HCT116 (cell line): ENCODE data around the gene DYNLL2. TPM values are rescaled to one million over a fixed set of nuclear protein-coding genes. Genes with fewer than 3 reads are reported as not detected.

Experiments
- ATAC-seq: fragments of 200-7000 bp; cut with Tn5 transposase; 2 replicates; pipeline ENCODE4 v1.9.1; 2020; ENCODE audit warnings: mild to moderate bottlenecking, moderate library complexity
- BruUV-seq: library from RNA; stranded (reverse); fragments of 400-500 nt; replicated peaks from 2 replicates; lab custom pipeline; 2021; lab: Mats Ljungman, UMichigan
- CTCF ChIA-PET: fragments of 300-600 bp; sonication (Branson Sonifier 250); formaldehyde crosslinking; loops from one replicate; lab custom pipeline; 2021; ENCODE audit warnings: antibody characterized with exemption; lab: Charles Lee
- POLR2A ChIA-PET: fragments of 300-600, 350-600 bp; sonication (Branson Sonifier 250); formaldehyde crosslinking; loops from one replicate; lab custom pipeline; 2021; ENCODE audit warnings: antibody characterized with exemption; lab: Charles Lee
- RAD21 ChIA-PET, 2 experiments: fragments of 300-600 bp; sonication (Branson Sonifier 250); formaldehyde crosslinking; loops; one replicate each; lab custom pipeline; 2023; ENCODE audit warnings: low total read pairs in 2 of 2; ENCODE audit not compliant: uncharacterized antibody in 2 of 2, unreplicated experiment in 2 of 2, low non-redundant PET in 1 of 2; lab: Charles Lee
- DNase-seq: peaks from one replicate; pipeline ENCODE4 v3.0.0-alpha.2; 2010; ENCODE audit warnings: low read depth, low spot score
- H2AFZ ChIP-seq: fragments of 200-600 bp; shearing (Covaris generic), sonication (generic); 2 replicates; pipeline ENCODE4 v1.6.1; 2017; ENCODE audit warnings: low read depth, mixed run types, mixed read lengths, antibody characterized with exemption, low read length; ENCODE audit not compliant: poor library complexity, severe bottlenecking
- H3K27ac ChIP-seq: 2 replicates; pipeline ENCODE4 v1.5.1; 2012; ENCODE audit warnings: low read depth, low read length
- H3K27me3 ChIP-seq: fragments of 200-600 bp; sonication (generic); 2 replicates; pipeline ENCODE4 v1.6.1; 2016; ENCODE audit warnings: mixed run types, low read length, mixed read lengths; ENCODE audit not compliant: insufficient read depth
- H3K36me3 ChIP-seq, 2 experiments: fragments of 200-500 bp in 1 of 2; fragments of 200-600 bp in 1 of 2; sonication (Bioruptor generic) in 1 of 2; sonication (generic) in 1 of 2; 2 replicates each; pipeline versions ENCODE4 v1.5.1 to v1.6.1; 2014 to 2016; ENCODE audit warnings: low read length in 2 of 2, inconsistent platforms in 1 of 2, mixed read lengths in 1 of 2, mixed run types in 1 of 2; ENCODE audit not compliant: insufficient read depth in 2 of 2, control insufficient read depth in 1 of 2
- H3K4me1 ChIP-seq, 2 experiments: fragments of 200-600 bp in 1 of 2; sonication (generic) in 1 of 2; 2 replicates each; pipeline versions ENCODE4 v1.5.1 to v1.6.1; 2012 to 2017; ENCODE audit warnings: low read length in 2 of 2, inconsistent platforms in 1 of 2, mild to moderate bottlenecking in 1 of 2, mixed read lengths in 1 of 2, mixed run types in 1 of 2, moderate library complexity in 1 of 2; ENCODE audit not compliant: insufficient read depth in 2 of 2, control insufficient read depth in 1 of 2
- H3K4me2 ChIP-seq: fragments of 200-600 bp; sonication (generic); 2 replicates; pipeline ENCODE4 v1.6.1; 2017; ENCODE audit warnings: mixed run types, low read length, mixed read lengths
- H3K4me3 ChIP-seq, 2 experiments: fragments of 200-600 bp in 1 of 2; sonication (generic) in 1 of 2; replicated peaks in 1 of 2; 2 replicates each; pipeline ENCODE4 v1.5.1; 2011 to 2016; ENCODE audit warnings: low read length in 2 of 2, control low read depth in 1 of 2, low read depth in 1 of 2, mild to moderate bottlenecking in 1 of 2, mixed read lengths in 1 of 2, mixed run types in 1 of 2
- H3K79me2 ChIP-seq: fragments of 200-600 bp; sonication (generic); 2 replicates; pipeline ENCODE4 v1.6.1; 2017; ENCODE audit warnings: mild to moderate bottlenecking, mixed run types, low read length, moderate library complexity, mixed read lengths; ENCODE audit not compliant: insufficient read depth
- H3K9ac ChIP-seq: fragments of 200-600 bp; sonication (generic); 2 replicates; pipeline ENCODE4 v1.6.1; 2016; ENCODE audit warnings: low read length, mixed read lengths
- H3K9me2 ChIP-seq: fragments of 200-600 bp; sonication (generic), shearing (Covaris generic); 2 replicates; pipeline ENCODE4 v1.6.1; 2017; ENCODE audit warnings: mixed run types, mild to moderate bottlenecking, moderate library complexity; ENCODE audit not compliant: insufficient read depth
- H3K9me3 ChIP-seq, 2 experiments: fragments of 200-500 bp in 1 of 2; fragments of 200-600 bp in 1 of 2; sonication (Bioruptor generic) in 1 of 2; sonication (generic) in 1 of 2; 2 replicates each; pipeline ENCODE4 v1.6.1; 2014 to 2017; ENCODE audit warnings: low read length in 2 of 2, mixed read lengths in 2 of 2, inconsistent platforms in 1 of 2, low read depth in 1 of 2, mild to moderate bottlenecking in 1 of 2, mixed run types in 1 of 2, moderate library complexity in 1 of 2; ENCODE audit not compliant: control insufficient read depth in 1 of 2, insufficient read depth in 1 of 2
- H4K20me1 ChIP-seq: fragments of 200-600 bp; sonication (generic), shearing (Covaris generic); 2 replicates; pipeline ENCODE4 v1.6.1; 2017; ENCODE audit warnings: mixed run types, mild to moderate bottlenecking, moderate library complexity; ENCODE audit not compliant: insufficient read depth
- CBX3 ChIP-seq: IDR thresholded peaks from 2 replicates; pipeline ENCODE4 v1.6.1; 2012; ENCODE audit warnings: low read depth
- EGR1 ChIP-seq: IDR thresholded peaks from 2 replicates; pipeline ENCODE4 v1.6.1; 2012; ENCODE audit warnings: low read depth
- ELF1 ChIP-seq: IDR thresholded peaks from 2 replicates; pipeline ENCODE4 v1.6.1; 2012; ENCODE audit warnings: low read depth, borderline replicate concordance
- EZH2 ChIP-seq: fragments of 200-600 bp; sonication (generic); IDR thresholded peaks from 2 replicates; pipeline ENCODE4 v1.6.1; 2017; ENCODE audit warnings: antibody characterized with exemption, mixed run types
- EZH2phosphoT487 ChIP-seq: fragments of 200-600 bp; IDR thresholded peaks from 2 replicates; pipeline ENCODE4 v1.6.1; 2018; ENCODE audit warnings: antibody characterized with exemption, borderline replicate concordance
- FOSL1 ChIP-seq: IDR thresholded peaks from 2 replicates; pipeline ENCODE4 v1.6.1; 2012; ENCODE audit warnings: low read depth
- POLR2A ChIP-seq: IDR thresholded peaks from 2 replicates; pipeline ENCODE4 v1.7.0; 2011; ENCODE audit warnings: borderline replicate concordance; ENCODE audit not compliant: insufficient read depth, insufficient read length; ENCODE audit errors: extremely low read depth
- POLR2AphosphoS5 ChIP-seq: IDR thresholded peaks from 2 replicates; pipeline ENCODE4 v1.6.1; 2011; ENCODE audit warnings: mild to moderate bottlenecking, low read depth, low read length, moderate library complexity
- SIN3A ChIP-seq: IDR thresholded peaks from 2 replicates; pipeline ENCODE4 v1.6.1; 2012; ENCODE audit warnings: low read depth
- ZNF274 ChIP-seq: fragments of 200-500 bp; sonication (Bioruptor generic); IDR thresholded peaks from 2 replicates; pipeline ENCODE4 v1.6.1; 2014; ENCODE audit warnings: mild to moderate bottlenecking, low read depth, low read length, inconsistent platforms
- intact Hi-C: fragments of 100-400 bp; cut with micrococcal nuclease; formaldehyde crosslinking; loops from 2 replicates; pipeline ENCODE4 v1.10.0; 2022
- total RNA-seq: library from RNA; stranded (reverse); gene quantifications from one replicate; pipeline ENCODE4 v1.2.1, GENCODE V29; 2021; ENCODE audit not compliant: unreplicated experiment
- TF ChIP-seq, protein P1 (sequence below), 3 experiments: fragments of 200-600 bp in 1 of 3; sonication (generic) in 1 of 3; IDR thresholded peaks in 2 of 3; conservative IDR thresholded peaks in 1 of 3; 2 replicates each; pipeline ENCODE4 v1.5.1; 2012 to 2017; ENCODE audit warnings: low read depth in 2 of 3, low read length in 2 of 3, antibody characterized with exemption in 1 of 3, borderline replicate concordance in 1 of 3, control low read depth in 1 of 3, mild to moderate bottlenecking in 1 of 3, mixed read lengths in 1 of 3, mixed run types in 1 of 3, moderate library complexity in 1 of 3; ENCODE audit not compliant: insufficient read depth in 1 of 3
- TF ChIP-seq, protein P2 (sequence below): IDR thresholded peaks from 2 replicates; pipeline ENCODE4 v1.6.1; 2012
- TF ChIP-seq, protein P3 (sequence below): IDR thresholded peaks from 2 replicates; pipeline ENCODE4 v1.6.1; 2012

Gene DYNLL2
- total RNA-seq, 1 experiment from 2014 or later, result 54.9 TPM

DNA sequence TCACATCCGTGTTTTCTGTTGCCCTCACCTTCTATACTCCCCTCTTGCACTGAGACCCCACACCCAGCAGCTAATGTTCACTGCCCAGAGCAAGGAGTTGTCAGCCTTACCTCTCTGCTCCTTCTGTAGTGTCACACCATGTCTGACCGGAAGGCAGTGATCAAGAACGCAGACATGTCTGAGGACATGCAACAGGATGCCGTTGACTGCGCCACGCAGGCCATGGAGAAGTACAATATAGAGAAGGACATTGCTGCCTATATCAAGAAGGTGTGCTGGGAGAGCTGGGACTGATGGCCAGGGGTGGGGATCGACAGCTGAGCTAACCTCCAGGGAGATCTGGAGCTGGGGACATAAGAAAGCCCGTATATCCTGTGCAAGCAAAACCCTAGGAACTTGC lies 3.7 kb downstream of the DYNLL2 start (continued):
- TF ChIP-seq, protein P1, sequence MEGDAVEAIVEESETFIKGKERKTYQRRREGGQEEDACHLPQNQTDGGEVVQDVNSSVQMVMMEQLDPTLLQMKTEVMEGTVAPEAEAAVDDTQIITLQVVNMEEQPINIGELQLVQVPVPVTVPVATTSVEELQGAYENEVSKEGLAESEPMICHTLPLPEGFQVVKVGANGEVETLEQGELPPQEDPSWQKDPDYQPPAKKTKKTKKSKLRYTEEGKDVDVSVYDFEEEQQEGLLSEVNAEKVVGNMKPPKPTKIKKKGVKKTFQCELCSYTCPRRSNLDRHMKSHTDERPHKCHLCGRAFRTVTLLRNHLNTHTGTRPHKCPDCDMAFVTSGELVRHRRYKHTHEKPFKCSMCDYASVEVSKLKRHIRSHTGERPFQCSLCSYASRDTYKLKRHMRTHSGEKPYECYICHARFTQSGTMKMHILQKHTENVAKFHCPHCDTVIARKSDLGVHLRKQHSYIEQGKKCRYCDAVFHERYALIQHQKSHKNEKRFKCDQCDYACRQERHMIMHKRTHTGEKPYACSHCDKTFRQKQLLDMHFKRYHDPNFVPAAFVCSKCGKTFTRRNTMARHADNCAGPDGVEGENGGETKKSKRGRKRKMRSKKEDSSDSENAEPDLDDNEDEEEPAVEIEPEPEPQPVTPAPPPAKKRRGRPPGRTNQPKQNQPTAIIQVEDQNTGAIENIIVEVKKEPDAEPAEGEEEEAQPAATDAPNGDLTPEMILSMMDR (IDR thresholded peaks at IDR 0.05 in 2 of 3, conservative IDR thresholded peaks at IDR 0.05 in 1 of 3; ENCODE audit: borderline replicate concordance in 1 of 3, insufficient read depth in 1 of 3, low read depth in 2 of 3, low read length in 2 of 3), result no peak
- TF ChIP-seq POLR2AphosphoS5 (no peak), ZNF274 (no peak), CBX3 (no peak), ELF1 (no peak)

DNA sequence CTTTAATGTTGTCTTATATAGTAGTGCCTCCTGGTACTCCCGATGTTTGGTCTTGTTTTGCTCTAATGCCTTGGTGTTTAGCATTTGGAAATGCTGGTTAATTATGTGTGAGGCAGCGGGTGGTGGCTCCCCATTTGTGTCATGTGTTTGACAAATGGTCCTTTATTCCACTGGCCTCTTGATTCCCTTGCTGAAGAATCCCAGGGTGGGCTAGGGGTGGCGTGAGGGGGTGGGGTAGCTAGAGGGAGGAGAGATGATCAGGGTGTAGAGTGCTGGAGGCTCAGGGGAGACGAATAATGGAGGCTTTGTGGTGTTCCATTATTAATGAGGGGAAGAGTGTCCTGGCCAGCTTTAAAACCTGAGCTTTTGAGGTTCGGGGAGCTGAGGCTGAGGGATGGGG lies 5.4 kb downstream of the DYNLL2 start:
- TF ChIP-seq POLR2A, result no peak
- TF ChIP-seq EGR1, result no peak
- TF ChIP-seq, protein P2, sequence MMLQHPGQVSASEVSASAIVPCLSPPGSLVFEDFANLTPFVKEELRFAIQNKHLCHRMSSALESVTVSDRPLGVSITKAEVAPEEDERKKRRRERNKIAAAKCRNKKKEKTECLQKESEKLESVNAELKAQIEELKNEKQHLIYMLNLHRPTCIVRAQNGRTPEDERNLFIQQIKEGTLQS, result no peak
- TF ChIP-seq ZNF274, result no peak
- TF ChIP-seq, protein P3, sequence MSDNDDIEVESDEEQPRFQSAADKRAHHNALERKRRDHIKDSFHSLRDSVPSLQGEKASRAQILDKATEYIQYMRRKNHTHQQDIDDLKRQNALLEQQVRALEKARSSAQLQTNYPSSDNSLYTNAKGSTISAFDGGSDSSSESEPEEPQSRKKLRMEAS, result no peak
- no peak for TF ChIP-seq EZH2
- TF ChIP-seq EZH2phosphoT487, result no peak
- no peak for TF ChIP-seq SIN3A
- no peak for TF ChIP-seq FOSL1
- no peak for TF ChIP-seq POLR2AphosphoS5
- no peaks in the 10 kb centered on the region for H3K27me3 ChIP-seq
- ATAC-seq (no peak), DNase-seq (no peak)
- intact Hi-C loops, result no loop called here
- no peak overlapping the region for H3K4me2 ChIP-seq
- H3K79me2 ChIP-seq, result peaks cover 68% of the 10 kb centered on the region
- H3K9me3 ChIP-seq, result no peaks in the 10 kb centered on the region
- ChIA-PET POLR2A (no interaction called here), CTCF (no interaction called here), RAD21 (no interaction called here)
- H3K27ac ChIP-seq, result no peak overlapping the region
- H2AFZ ChIP-seq, result no peak overlapping the region
- H4K20me1 ChIP-seq, result peaks cover 44% of the 10 kb centered on the region; the same call in 1 of the 2 replicates
- no peak overlapping the region for H3K4me3 ChIP-seq
- no peak overlapping the region for H3K9ac ChIP-seq
- H3K36me3 ChIP-seq, result peaks cover 75 to 83% of the 10 kb centered on the region in 2 experiments
- H3K9me2 ChIP-seq, result no peaks in the 10 kb centered on the region
- peaks cover 5 to 13% of the 10 kb centered on the region in 2 experiments; a peak in 3 of 4 replicates for H3K4me1 ChIP-seq
- no TSS peak for BruUV-seq
